NAMALWA (cell line): ENCODE results near the gene ISCU.
"Not testable (repeated sequence)": the region's sequence is repeated elsewhere in the genome, so short reads cannot be mapped to it uniquely, and the experiment has no call there.

Experiments
- DNase-seq: peaks from one replicate; pipeline ENCODE4 v3.0.0-alpha.2; 2015; ENCODE audit warnings: low spot score

ISCU gene

GRCh38 chr12:108589028-108589839, 26.8 kb downstream of the ISCU start:
- DNase-seq, result no peak

DNA sequence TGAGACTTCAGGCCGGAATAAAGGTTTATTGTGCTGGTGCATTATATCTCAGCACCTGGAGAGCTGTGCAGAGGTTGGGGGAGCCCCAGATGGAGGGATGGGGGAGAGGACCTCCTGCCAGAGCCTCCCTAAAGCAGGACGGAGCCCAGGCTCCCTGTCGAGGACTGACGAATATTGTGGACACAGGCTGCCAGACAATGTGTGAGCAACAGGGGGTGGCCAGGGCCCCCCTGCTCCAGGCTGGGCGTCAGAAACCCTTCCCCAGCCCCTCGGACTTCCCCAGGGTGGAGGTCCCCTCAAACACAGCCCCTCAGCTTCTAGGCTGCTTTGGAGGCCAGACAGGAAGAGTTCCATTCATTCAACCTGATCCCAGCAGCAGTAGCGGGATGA, 27.4 kb downstream of the ISCU start:
- no peak for DNase-seq

GRCh38 chr12:108590463-108590862, 28.1 kb downstream of the ISCU start:
- DNase-seq, result not testable (repeated sequence)

- DNase-seq, result no peak
Measured at GRCh38 chr12:108591267-108591980, 29.0 kb downstream of the ISCU start.

- DNase-seq, result no peak
Measured at GRCh38 chr12:108592033-108592909, 29.9 kb downstream of the ISCU start.

- no peak for DNase-seq
Measured at GRCh38 chr12:108594323-108594903, 32.0 kb downstream of the ISCU start.

- no peak for DNase-seq
Measured at GRCh38 chr12:108594960-108595710, 32.7 kb downstream of the ISCU start.

DNA sequence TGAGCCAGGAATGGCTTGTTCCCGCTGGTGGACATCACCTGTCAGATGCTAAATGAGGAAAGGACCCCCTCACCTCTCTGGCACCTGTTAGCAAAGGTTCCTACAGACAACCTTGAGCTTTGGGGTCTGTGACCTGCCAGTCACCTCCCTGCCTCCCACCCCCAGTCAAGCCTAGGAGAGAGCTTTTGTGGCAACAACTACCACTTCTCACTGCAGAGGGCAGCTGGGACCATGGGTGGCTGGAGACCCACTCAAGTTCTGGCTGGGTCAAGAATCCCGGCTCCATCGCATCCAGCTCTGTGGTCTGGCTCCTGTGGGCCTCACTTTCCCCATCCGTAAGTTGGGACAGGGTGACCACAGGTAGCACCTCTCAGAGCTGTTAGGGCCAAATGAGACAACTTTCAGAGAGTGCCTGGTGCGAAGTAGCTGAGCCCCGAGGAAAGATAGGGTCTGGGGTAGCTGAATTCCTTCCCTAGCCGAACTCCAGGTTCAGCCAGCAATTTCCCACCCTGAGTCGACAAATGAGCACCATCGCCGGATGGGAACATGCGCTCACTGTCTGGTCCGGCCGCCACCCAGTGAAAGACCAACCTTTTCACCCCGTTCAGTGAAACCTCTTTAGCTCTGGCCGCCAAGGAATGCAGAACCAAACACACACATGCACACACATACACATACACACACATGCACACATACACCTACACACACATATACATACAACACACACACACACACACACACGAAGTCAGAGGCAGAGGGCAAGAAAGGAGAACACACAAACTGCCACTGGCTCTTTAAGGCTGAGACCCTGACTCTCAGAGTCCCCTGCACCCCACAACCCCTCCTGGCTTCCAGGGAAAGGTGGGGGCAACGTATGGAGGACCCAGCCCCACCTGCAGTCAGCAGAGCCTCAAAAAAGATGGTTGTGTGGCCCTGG, 33.6 kb downstream of the ISCU start:
- no peak for DNase-seq

- DNase-seq, result no peak
Measured at GRCh38 chr12:108596854-108597558, 34.6 kb downstream of the ISCU start.

GRCh38 chr12:108597559-108598471, 35.4 kb downstream of the ISCU start, which contains the start of gene TMEM119:
TSS of gene TMEM119 (minus strand) at chr12:108598084. CDS start at chr12:108592383, 5,701 bp downstream.
- no peak for DNase-seq

DNA sequence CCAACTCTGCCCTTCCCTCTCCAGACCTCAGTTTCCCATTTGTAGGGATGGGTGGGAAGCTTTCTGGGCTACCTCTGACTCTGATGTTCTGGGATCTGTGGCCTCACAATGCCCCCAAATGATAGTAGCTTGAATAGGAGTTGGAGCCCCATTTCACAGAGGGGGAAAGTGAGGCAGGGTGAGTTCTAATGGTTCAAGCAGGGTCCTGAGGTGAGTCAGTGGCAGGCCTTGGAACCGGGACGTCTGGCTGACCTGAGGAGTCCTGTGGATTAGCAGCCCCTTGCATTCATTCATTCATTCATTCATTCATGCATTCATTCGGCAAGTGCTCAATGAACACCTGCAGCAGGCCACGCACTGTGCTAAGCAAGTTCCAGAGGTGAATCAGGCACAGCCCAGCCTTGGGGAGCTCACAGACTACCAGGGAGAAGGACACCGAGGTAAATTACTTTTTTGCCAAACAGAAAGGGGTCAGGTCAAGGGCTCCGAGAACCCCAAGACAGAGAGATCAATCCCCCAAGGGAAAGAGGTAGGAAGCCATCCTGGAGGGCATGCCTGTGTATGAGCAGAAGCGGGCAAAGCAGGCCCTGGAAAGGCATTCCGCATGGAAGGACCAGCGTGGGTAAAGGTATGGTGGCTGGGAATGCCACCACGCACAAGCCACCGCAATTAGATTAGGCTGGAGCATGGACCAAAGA, 36.3 kb downstream of the ISCU start:
- DNase-seq, result no peak

GRCh38 chr12:108599541-108599940, 37.1 kb downstream of the ISCU start:
- DNase-seq, result no peak

DNA sequence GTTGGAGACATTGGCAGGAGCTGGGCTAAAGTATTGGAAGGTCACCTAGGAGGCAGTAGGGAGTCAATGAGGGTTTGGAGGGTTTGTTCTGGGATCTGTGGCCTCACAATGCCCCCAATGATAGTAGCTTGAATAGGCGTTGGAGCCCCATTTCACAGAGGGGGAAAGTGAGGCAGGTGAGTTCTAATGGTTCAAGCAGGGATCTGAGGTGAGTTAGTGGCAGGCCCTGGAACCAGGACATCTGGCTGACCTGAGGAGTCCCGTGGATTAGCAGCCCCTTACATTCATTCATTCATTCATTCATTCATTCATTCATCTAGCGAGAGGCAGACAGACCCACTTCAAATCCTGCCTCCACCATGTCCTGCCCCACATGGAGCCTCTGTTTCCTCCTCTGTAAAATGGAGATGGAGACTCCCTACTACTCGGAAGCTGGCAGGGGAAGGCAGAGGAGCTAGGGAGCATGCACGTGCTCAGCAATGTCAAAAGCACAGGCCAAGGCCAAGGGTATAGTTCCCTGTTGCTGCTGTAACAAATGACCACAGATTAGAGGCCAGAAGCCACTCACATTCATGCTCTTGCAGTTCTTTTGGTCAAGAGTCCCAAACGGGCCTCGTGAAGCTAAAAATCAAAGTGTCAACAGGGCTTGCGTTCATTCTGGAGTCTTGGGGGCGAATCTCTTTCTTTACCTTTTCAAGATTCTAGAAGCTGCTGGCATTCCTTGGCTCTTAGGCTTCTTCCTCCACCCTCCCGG, 37.7 kb downstream of the ISCU start:
- no peak for DNase-seq

DNA sequence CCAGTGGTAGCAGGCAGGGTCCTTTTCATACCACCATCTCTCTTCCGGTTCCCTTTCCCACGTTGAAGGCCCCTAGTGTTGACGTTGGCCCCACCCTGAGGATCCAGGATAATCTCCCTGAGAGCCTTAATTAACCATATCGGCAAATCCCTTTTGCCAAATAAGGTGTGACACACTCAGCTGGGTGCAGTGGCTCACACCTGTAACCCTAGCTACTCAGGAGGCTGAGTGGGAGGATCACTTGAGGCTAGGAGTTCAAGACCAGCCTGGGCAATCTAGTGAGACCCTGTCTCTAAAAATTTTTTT, 38.3 kb downstream of the ISCU start:
- no peak for DNase-seq

GRCh38 chr12:108602209-108602705, 39.9 kb downstream of the ISCU start:
- DNase-seq, result no peak

- DNase-seq, result no peak
Measured at GRCh38 chr12:108602976-108603704, 40.7 kb downstream of the ISCU start.
